ENCODE data around the gene TMEM203. TPM values are rescaled to one million over a fixed set of nuclear protein-coding genes. Genes with fewer than 3 reads are reported as not detected.

TMEM203 gene
- total and polyA plus RNA-seq, 2 of the 4 experiments (the other 2 are of a cell fraction), result 18.8 to 40.6 TPM

GRCh38 chr9:137245450-137246421, 40.3 kb upstream of the TMEM203 start:
- Histone ChIP-seq H3K27ac (ENCODE audit: insufficient read depth, low read length) (no peak overlapping the region), H2AK9ac (replicated peaks; ENCODE audit: low read depth, low read length, poor library complexity) (no peak overlapping the region), H3K56ac (ENCODE audit: extremely low read depth, insufficient read depth, low read length) (no peak overlapping the region), H3K9ac (ENCODE audit: low read depth, low read length) (no peak overlapping the region), H2AFZ (replicated peaks; ENCODE audit: low read length, poor library complexity) (no peak overlapping the region), H4K20me1 (ENCODE audit: insufficient read depth, low read length) (peaks cover 33% of the 10 kb centered on the region), H3K18ac (ENCODE audit: low read depth, low read length) (no peak overlapping the region), H3K79me1 (ENCODE audit: low read depth in 1 of 2, low read length in 2 of 2) (peaks cover 3 to 28% of the 10 kb centered on the region in 2 experiments; a peak in 3 of 4 replicates), H4K8ac (ENCODE audit: low read depth in 2 of 2, low read length in 2 of 2) (no peak overlapping the region), H2AK5ac (ENCODE audit: low read depth, low read length) (no peak overlapping the region), H3K36me3 (ENCODE audit: control insufficient read depth, insufficient read depth, low read length) (peaks cover 19% of the 10 kb centered on the region), H3K9me3 (ENCODE audit: control insufficient read depth, insufficient read depth, low read length) (no peaks in the 10 kb centered on the region), H2BK120ac (ENCODE audit: low read depth, low read length) (no peak overlapping the region), H3K27me3 (ENCODE audit: control insufficient read depth, insufficient read depth, low read length) (no peaks in the 10 kb centered on the region), H2BK5ac (ENCODE audit: low read depth, low read length, poor library complexity, severe bottlenecking) (no peak overlapping the region), H2BK20ac (ENCODE audit: low read depth, low read length) (no peak overlapping the region), H3K23ac (ENCODE audit: low read depth, low read length) (no peak overlapping the region), H3K4me1 (ENCODE audit: control insufficient read depth, insufficient read depth, low read length) (peaks cover 7% of the 10 kb centered on the region; the same call in 1 of the 2 replicates), H3K4me2 (ENCODE audit: low read depth, low read length) (no peak overlapping the region), H4K5ac (ENCODE audit: low read depth, low read length) (no peak overlapping the region), H3K4me3 (ENCODE audit: insufficient read depth, low read depth, low read length) (no peak overlapping the region), H3K9me1 (ENCODE audit: insufficient read depth, low read length) (peaks cover 4% of the 10 kb centered on the region), H4K91ac (ENCODE audit: insufficient read depth, low read depth, low read length) (no peak overlapping the region), H2BK15ac (ENCODE audit: low read depth, low read length) (no peak overlapping the region), H3K14ac (replicated peaks; ENCODE audit: low read depth, low read length) (no peak overlapping the region), H3K4ac (ENCODE audit: low read depth, low read length) (no peak overlapping the region)
- BruUV-seq (replicated peaks), result no TSS peak
- dilution Hi-C loops (cut with HindIII; ENCODE audit: low sequenced_read_pairs, unreplicated experiment), result no loop called here
- in situ Hi-C loops (cut with MboI; ENCODE audit: low sequenced_read_pairs), result no loop called here
- ATAC-seq (ENCODE audit: low read depth), result no peak
- POLR2A ChIA-PET (ENCODE audit: unreplicated experiment), result interaction anchor here (1.9 kb wide), 1 partner anchor 9 kb away, joined by 9 read pairs; the partner anchor contains the start of gene NELFB
- DNase-seq, result no peak
- CTCF ChIA-PET, result no interaction called here
- 94% methylated on average over 12 of the region's 25 CpGs; no CpG with 5 or more reads in 1 of the 2 experiments for WGBS, 2 experiments (ENCODE audit: extremely low coverage in 2 of 2, insufficient read length in 1 of 2)
- intact Hi-C loops (cut with micrococcal nuclease), result no loop called here
- no peak for TF ChIP-seq CEBPB (IDR thresholded peaks at IDR 0.05; ENCODE audit: low read depth, low read length)
- no peak for TF ChIP-seq POLR2A (IDR thresholded peaks at IDR 0.05; ENCODE audit: low read depth, low read length)
- no peak for TF ChIP-seq BHLHE40 (IDR thresholded peaks at IDR 0.05; ENCODE audit: low read depth, low read length)
- no peak for TF ChIP-seq RFX5 (IDR thresholded peaks at IDR 0.05; ENCODE audit: low read depth, low read length)
- TF ChIP-seq RCOR1 (IDR thresholded peaks at IDR 0.05; ENCODE audit: insufficient replicate concordance, low read length), result no peak
- no peak for TF ChIP-seq SMC3 (IDR thresholded peaks at IDR 0.05; ENCODE audit: low read depth, low read length)
- no peak for TF ChIP-seq FOS (IDR thresholded peaks at IDR 0.05; ENCODE audit: low read depth, low read length)
- TF ChIP-seq CHD1 (IDR thresholded peaks at IDR 0.05; ENCODE audit: low read depth, low read length), result no peak
- no peak for TF ChIP-seq MAZ (IDR thresholded peaks at IDR 0.05; ENCODE audit: borderline replicate concordance, low read depth, low read length)
- no peak for TF ChIP-seq RAD21 (IDR thresholded peaks at IDR 0.05; ENCODE audit: low read length)
- no peak for TF ChIP-seq ELK1 (IDR thresholded peaks at IDR 0.05; ENCODE audit: borderline replicate concordance, low read depth, low read length)
- TF ChIP-seq USF2 (IDR thresholded peaks at IDR 0.05; ENCODE audit: low read depth, low read length), result no peak
- no peak for TF ChIP-seq CTCF (conservative IDR thresholded peaks at IDR 0.05; ENCODE audit: low read depth, low read length)
- TF ChIP-seq NFE2L2 (IDR thresholded peaks at IDR 0.05; ENCODE audit: low read depth, low read length), result no peak

Data from IMR-90 (cell line).